Measurements from ENCODE around the gene TNC. TPM values are rescaled to one million over a fixed set of nuclear protein-coding genes. Genes with fewer than 3 reads are reported as not detected.
"Not testable (repeated sequence)": the region's sequence is repeated elsewhere in the genome, so short reads cannot be mapped to it uniquely, and the experiment has no call there.

The TNC gene
- total RNA-seq, 2 donors from 2014 or later, result 1.6 to 4.2 TPM

- H3K9me3 ChIP-seq, result no peaks in the 10 kb centered on the region
- H3K36me3 ChIP-seq (replicated peaks in 1 of 2; ENCODE audit: insufficient read depth in 1 of 2, low read depth in 2 of 2), result no peaks in the 10 kb centered on the region
- no peak overlapping the region for H3K4me3 ChIP-seq
- WGBS, 2 donors, result 59 to 64% methylated on average over 3 of the region's 3 CpGs
- H3K27ac ChIP-seq, result no peak overlapping the region
- DNase-seq (no peak), ATAC-seq (no peak)
- intact Hi-C loops (cut with DNase I), result no loop called here
- TF ChIP-seq POLR2A (IDR thresholded peaks at IDR 0.05) (no peak), CTCF (IDR thresholded peaks at IDR 0.05) (no peak)
- no peaks in the 10 kb centered on the region for H3K27me3 ChIP-seq
- H3K4me1 ChIP-seq, result no peaks in the 10 kb centered on the region
Measured at GRCh38 chr9:115130176-115130575, 12.2 kb upstream of the TNC start.

GRCh38 chr9:115128726-115129125, 10.8 kb upstream of the TNC start:
- H3K36me3 ChIP-seq (replicated peaks in 1 of 2; ENCODE audit: insufficient read depth in 1 of 2, low read depth in 2 of 2); ATAC-seq; H3K4me1 ChIP-seq; intact Hi-C loops (cut with DNase I); H3K27me3 ChIP-seq; H3K4me3 ChIP-seq; DNase-seq; H3K9me3 ChIP-seq; H3K27ac ChIP-seq: not testable (repeated sequence)
- WGBS, 2 donors, result 76 to 82% methylated on average over 6 of the region's 6 CpGs

- no peaks in the 10 kb centered on the region for H3K27me3 ChIP-seq
Measured at GRCh38 chr9:115127191-115127817, 9.3 kb upstream of the TNC start.

GRCh38 chr9:115126404-115126803, 8.4 kb upstream of the TNC start:
- Histone ChIP-seq H3K9me3 (no peaks in the 10 kb centered on the region), H3K27ac (no peak overlapping the region), H3K4me1 (no peaks in the 10 kb centered on the region), H3K27me3 (no peaks in the 10 kb centered on the region), H3K4me3 (no peak overlapping the region), H3K36me3 (replicated peaks in 1 of 2; ENCODE audit: insufficient read depth in 1 of 2, low read depth in 2 of 2) (no peaks in the 10 kb centered on the region)
- intact Hi-C loops (cut with DNase I), result no loop called here
- 51 to 54% methylated on average over 2 of the region's 2 CpGs for WGBS, 2 donors
- DNase-seq (no peak), ATAC-seq (no peak)
- TF ChIP-seq CTCF (IDR thresholded peaks at IDR 0.05) (no peak), POLR2A (IDR thresholded peaks at IDR 0.05) (no peak)

More at GRCh38 chr9:115127191-115127817, 9.3 kb upstream of the TNC start:
- 49 to 68% methylated on average over 4 of the region's 4 CpGs for WGBS, 2 donors
- Histone ChIP-seq H3K27ac (no peak overlapping the region), H3K36me3 (replicated peaks in 1 of 2; ENCODE audit: insufficient read depth in 1 of 2, low read depth in 2 of 2) (no peaks in the 10 kb centered on the region), H3K9me3 (no peaks in the 10 kb centered on the region), H3K4me3 (no peak overlapping the region), H3K4me1 (no peaks in the 10 kb centered on the region)
- no peak for TF ChIP-seq CTCF (IDR thresholded peaks at IDR 0.05)
- TF ChIP-seq POLR2A (IDR thresholded peaks at IDR 0.05), result no peak
- DNase-seq (no peak), ATAC-seq (no peak)
- intact Hi-C loops (cut with DNase I), result no loop called here

- no peaks in the 10 kb centered on the region for H3K36me3 ChIP-seq (replicated peaks in 1 of 2; ENCODE audit: insufficient read depth in 1 of 2, low read depth in 2 of 2)
- no peak overlapping the region for H3K27ac ChIP-seq
- no peaks in the 10 kb centered on the region for H3K27me3 ChIP-seq
- DNase-seq (no peak), ATAC-seq (no peak)
- H3K4me1 ChIP-seq, result peaks cover 12% of the 10 kb centered on the region
- H3K9me3 ChIP-seq, result no peaks in the 10 kb centered on the region
- intact Hi-C loops (cut with DNase I), result no loop called here
- WGBS, 2 donors, result 40 to 41% methylated on average over 5 of the region's 5 CpGs
- no peak for TF ChIP-seq CTCF (IDR thresholded peaks at IDR 0.05)
- no peak for TF ChIP-seq POLR2A (IDR thresholded peaks at IDR 0.05)
- H3K4me3 ChIP-seq, result no peak overlapping the region
Measured at GRCh38 chr9:115122937-115123336, 5.0 kb upstream of the TNC start.
